Endothelial cell of umbilical vein (primary cell): ENCODE results near the gene CCDC54. TPM values are rescaled to one million over a fixed set of nuclear protein-coding genes. Genes with fewer than 3 reads are reported as not detected.

ENCODE experiments used
- BruUV-seq: library from RNA; stranded (reverse); fragments of 400-500 nt; replicated peaks from 2 replicates; lab custom pipeline; 2021; lab: Mats Ljungman, UMichigan
- CTCF ChIA-PET: fragments of 300-600, 350-600 bp; sonication (Branson Sonifier 250); formaldehyde crosslinking; loops from one replicate; lab custom pipeline; 2021; ENCODE audit warnings: antibody characterized with exemption, inconsistent platforms; lab: Charles Lee
- POLR2A ChIA-PET: fragments of 300-600, 350-600 bp; sonication (Branson Sonifier 250); formaldehyde crosslinking; loops from one replicate; lab custom pipeline; 2021; ENCODE audit warnings: antibody characterized with exemption, inconsistent platforms; lab: Charles Lee
- DNase-seq: peaks from one replicate; pipeline ENCODE4 v3.0.0-alpha.2; 2011; ENCODE audit warnings: low read depth, low spot score
- FAIRE-seq: peaks from 2 replicates; lab custom pipeline; 2011; peaks lifted over from hg19 to GRCh38; lab: Jason Lieb, UNC
- H2AFZ ChIP-seq: 2 replicates; pipeline ENCODE4 v1.6.0; 2012; ENCODE audit warnings: low read depth, low read length, control low read depth, inconsistent platforms
- H3K27ac ChIP-seq: 2 replicates; pipeline ENCODE4 v1.5.1; 2011; ENCODE audit warnings: low read depth, mild to moderate bottlenecking, control low read depth, low read length, moderate library complexity; ENCODE audit not compliant: insufficient read depth
- H3K27me3 ChIP-seq, 2 experiments: 2 replicates each; pipeline versions ENCODE4 v1.6.0 to v1.6.1; 2011; ENCODE audit warnings: low read length in 2 of 2, mixed read lengths in 1 of 2; ENCODE audit not compliant: control insufficient read depth in 2 of 2, insufficient read depth in 2 of 2
- H3K36me3 ChIP-seq, 2 experiments: 2 replicates in 1 of 2; 3 replicates in 1 of 2; pipeline ENCODE4 v1.5.1; 2011; ENCODE audit warnings: low read length in 2 of 2, mild to moderate bottlenecking in 1 of 2, moderate library complexity in 1 of 2; ENCODE audit not compliant: control insufficient read depth in 2 of 2, insufficient read depth in 2 of 2; ENCODE audit errors: extremely low read depth in 1 of 2
- H3K4me1 ChIP-seq: 3 replicates; pipeline ENCODE4 v1.5.1; 2011; ENCODE audit warnings: mild to moderate bottlenecking, low read length; ENCODE audit not compliant: control insufficient read depth, insufficient read depth; ENCODE audit errors: extremely low read depth
- H3K4me2 ChIP-seq: 2 replicates; pipeline ENCODE4 v1.6.1; 2011; ENCODE audit warnings: low read length, control low read depth, mixed read lengths; ENCODE audit not compliant: insufficient read depth
- H3K4me3 ChIP-seq, 3 experiments: fragments of 200-600 bp in 1 of 3; sonication (generic), shearing (Covaris generic) in 1 of 3; replicated peaks in 1 of 3; 2 replicates each; pipeline ENCODE4 v1.5.1; 2011 to 2016; ENCODE audit warnings: control low read depth in 3 of 3, low read length in 3 of 3, mild to moderate bottlenecking in 2 of 3, inconsistent platforms in 1 of 3, low read depth in 1 of 3, moderate library complexity in 1 of 3; ENCODE audit not compliant: insufficient read depth in 1 of 3
- H3K79me2 ChIP-seq: 2 replicates; pipeline ENCODE4 v1.6.0; 2012; ENCODE audit warnings: low read length, inconsistent platforms; ENCODE audit not compliant: control insufficient read depth, insufficient read depth
- H3K9ac ChIP-seq: replicated peaks from 2 replicates; pipeline ENCODE3; 2011; ENCODE audit warnings: low read length, control low read depth; ENCODE audit not compliant: insufficient read depth; ENCODE audit errors: extremely low read depth
- H3K9me1 ChIP-seq: replicated peaks from 3 replicates; pipeline ENCODE4 v1.6.0; 2011; ENCODE audit warnings: mild to moderate bottlenecking, low read length; ENCODE audit not compliant: control insufficient read depth, insufficient read depth; ENCODE audit errors: extremely low read depth
- H3K9me3 ChIP-seq: replicated peaks from 2 replicates; pipeline ENCODE4 v1.5.1; 2012; ENCODE audit warnings: low read length, inconsistent platforms; ENCODE audit not compliant: control insufficient read depth, insufficient read depth
- H4K20me1 ChIP-seq: replicated peaks from 2 replicates; pipeline ENCODE3; 2011; ENCODE audit warnings: mild to moderate bottlenecking, low read length; ENCODE audit not compliant: control insufficient read depth, insufficient read depth; ENCODE audit errors: extremely low read depth
- FOS ChIP-seq: IDR thresholded peaks from 2 replicates; pipeline ENCODE4 v1.6.1; 2011; ENCODE audit warnings: mild to moderate bottlenecking, low read length, moderate library complexity, borderline replicate concordance; ENCODE audit not compliant: insufficient read depth
- GATA2 ChIP-seq: IDR thresholded peaks from 2 replicates; pipeline ENCODE4 v1.7.0; 2011; ENCODE audit warnings: low read depth, mild to moderate bottlenecking, moderate library complexity, mixed read lengths, low read length; ENCODE audit not compliant: insufficient read length, insufficient read depth
- POLR2A ChIP-seq: IDR thresholded peaks from 2 replicates; pipeline ENCODE4 v1.6.1; 2012; ENCODE audit warnings: low read depth, mild to moderate bottlenecking, control low read depth, low read length
- dilution Hi-C: fragments of 300-500 bp; cut with MboI; formaldehyde crosslinking; loops from one replicate; pipeline ENCODE4 v1.15.0; 2019; ENCODE audit warnings: low sequenced_read_pairs; ENCODE audit not compliant: extremely low pct_ligation_motif_present
- intact Hi-C: fragments of 100-400 bp; cut with micrococcal nuclease; formaldehyde crosslinking; loops from one replicate; pipeline ENCODE4 v1.10.0; 2022
- polyA plus RNA-seq, 4 experiments: library from polyadenylated mRNA; depleted of rRNA in 3 of 4; stranded (reverse) in 3 of 4; unstranded in 1 of 4; fragments of >200 nt; gene quantifications; 2 replicates each; pipeline versions ENCODE4 v1.2.1 to v1.2.3, GENCODE V29; 2011 to 2012; ENCODE audit warnings: missing spikeins in 1 of 4
- total RNA-seq: library from RNA; stranded (reverse); gene quantifications from 2 replicates; pipeline ENCODE4 v1.2.3, GENCODE V29; 2021

CCDC54 gene
- total and polyA plus RNA-seq, 2 donors (not counting 3 experiments of a cell fraction or from before 2014, with no cell fraction given): not detected

- FAIRE-seq: no peak
- H3K79me2 ChIP-seq: no peaks in the 10 kb centered on the region
- POLR2A ChIA-PET: no interaction called here
- BruUV-seq: no TSS peak
- no peaks in the 10 kb centered on the region for H4K20me1 ChIP-seq
- intact Hi-C loops (no loop called here), dilution Hi-C loops (no loop called here)
- H3K4me1 ChIP-seq: peaks cover 6% of the 10 kb centered on the region
- H3K36me3 ChIP-seq: no peaks in the 10 kb centered on the region
- no peak overlapping the region for H2AFZ ChIP-seq
- H3K27ac ChIP-seq: no peak overlapping the region
- H3K4me3 ChIP-seq: no peak overlapping the region
- no peaks in the 10 kb centered on the region for H3K9me1 ChIP-seq
- no peak for DNase-seq
- H3K4me2 ChIP-seq: no peak overlapping the region
- TF ChIP-seq POLR2A (no peak), GATA2 (no peak), FOS (peak; percentile 60)
- H3K27me3 ChIP-seq: no peaks in the 10 kb centered on the region
- H3K9ac ChIP-seq: no peak overlapping the region
- no peaks in the 10 kb centered on the region for H3K9me3 ChIP-seq
- CTCF ChIA-PET: interaction anchor here (1.1 kb wide), 1 partner anchor 54 kb away, joined by 3 read pairs; no protein-coding TSS in a partner anchor
Observed at GRCh38 chr3:107367353-107367752, 9.9 kb upstream of the CCDC54 start.

- Histone ChIP-seq H3K4me1 (peaks cover 6% of the 10 kb centered on the region), H2AFZ (no peak overlapping the region), H3K4me2 (no peak overlapping the region), H3K4me3 (no peak overlapping the region), H3K79me2 (no peaks in the 10 kb centered on the region), H3K27ac (no peak overlapping the region), H3K36me3 (no peaks in the 10 kb centered on the region), H4K20me1 (no peaks in the 10 kb centered on the region), H3K27me3 (no peaks in the 10 kb centered on the region), H3K9me3 (no peaks in the 10 kb centered on the region), H3K9ac (no peak overlapping the region), H3K9me1 (no peaks in the 10 kb centered on the region)
- ChIA-PET POLR2A (no interaction called here), CTCF (no interaction called here)
- no peak for DNase-seq
- intact Hi-C loops (no loop called here), dilution Hi-C loops (no loop called here)
- no peak for FAIRE-seq
- no peak for TF ChIP-seq FOS
- no TSS peak for BruUV-seq
Observed at GRCh38 chr3:107368654-107369398, 8.4 kb upstream of the CCDC54 start.
